Omental fat pad (tissue), 4 donors: ENCODE results near the gene TAS2R46. TPM values are rescaled to one million over a fixed set of nuclear protein-coding genes. Genes with fewer than 3 reads are reported as not detected.
"Not testable (repeated sequence)": the region's sequence is repeated elsewhere in the genome, so short reads cannot be mapped to it uniquely, and the experiment has no call there.

Source experiments
- ATAC-seq: fragments of 150-250 bp; one replicate; pipeline ENCODE4 v1.9.1; 2016; ENCODE audit warnings: mild to moderate bottlenecking, moderate library complexity; ENCODE audit not compliant: low FRiP score
- DNase-seq: peaks from one replicate; pipeline ENCODE4 v3.0.0-alpha.2; 2019; ENCODE audit warnings: low spot score
- total RNA-seq, 4 donors: library from RNA; depleted of rRNA; stranded (reverse); fragments of >200 nt; gene quantifications; one replicate each; pipeline ENCODE4 v1.1.0, GENCODE V29; 2016
- TF ChIP-seq, protein P1 (sequence below), 3 donors: fragments of 450-650 bp; IDR thresholded peaks; one replicate each; pipeline ENCODE4 v1.5.1; 2016 to 2017; ENCODE audit warnings: antibody characterized with exemption in 3 of 3, mild to moderate bottlenecking in 3 of 3, moderate library complexity in 2 of 3

Gene TAS2R46
- total RNA-seq, 4 donors from 2014 or later: 1.5 to 6.6 (median 2.9) TPM

- no peak for ATAC-seq
- TF ChIP-seq, protein P1, sequence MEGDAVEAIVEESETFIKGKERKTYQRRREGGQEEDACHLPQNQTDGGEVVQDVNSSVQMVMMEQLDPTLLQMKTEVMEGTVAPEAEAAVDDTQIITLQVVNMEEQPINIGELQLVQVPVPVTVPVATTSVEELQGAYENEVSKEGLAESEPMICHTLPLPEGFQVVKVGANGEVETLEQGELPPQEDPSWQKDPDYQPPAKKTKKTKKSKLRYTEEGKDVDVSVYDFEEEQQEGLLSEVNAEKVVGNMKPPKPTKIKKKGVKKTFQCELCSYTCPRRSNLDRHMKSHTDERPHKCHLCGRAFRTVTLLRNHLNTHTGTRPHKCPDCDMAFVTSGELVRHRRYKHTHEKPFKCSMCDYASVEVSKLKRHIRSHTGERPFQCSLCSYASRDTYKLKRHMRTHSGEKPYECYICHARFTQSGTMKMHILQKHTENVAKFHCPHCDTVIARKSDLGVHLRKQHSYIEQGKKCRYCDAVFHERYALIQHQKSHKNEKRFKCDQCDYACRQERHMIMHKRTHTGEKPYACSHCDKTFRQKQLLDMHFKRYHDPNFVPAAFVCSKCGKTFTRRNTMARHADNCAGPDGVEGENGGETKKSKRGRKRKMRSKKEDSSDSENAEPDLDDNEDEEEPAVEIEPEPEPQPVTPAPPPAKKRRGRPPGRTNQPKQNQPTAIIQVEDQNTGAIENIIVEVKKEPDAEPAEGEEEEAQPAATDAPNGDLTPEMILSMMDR (IDR thresholded peaks at IDR 0.05): no peak
Observed at GRCh38 chr12:11069854-11070365, 7.8 kb upstream of the TAS2R46 start.

GRCh38 chr12:11067514-11067913 is 5.4 kb upstream of the TAS2R46 start:
- no peak for ATAC-seq
- no peak for DNase-seq
- TF ChIP-seq, protein P1 (IDR thresholded peaks at IDR 0.05): no peak

More at GRCh38 chr12:11069854-11070365, 7.8 kb upstream of the TAS2R46 start:
- DNase-seq: no peak

GRCh38 chr12:11059784-11060183 is 2.3 kb downstream of the TAS2R46 start:
- DNase-seq (no peak), ATAC-seq (no peak)
- TF ChIP-seq, protein P1 (IDR thresholded peaks at IDR 0.05): no peak

GRCh38 chr12:11059041-11059440 is 3.1 kb downstream of the TAS2R46 start:
- TF ChIP-seq, protein P1 (IDR thresholded peaks at IDR 0.05): no peak
- ATAC-seq (no peak), DNase-seq (no peak)

DNA sequence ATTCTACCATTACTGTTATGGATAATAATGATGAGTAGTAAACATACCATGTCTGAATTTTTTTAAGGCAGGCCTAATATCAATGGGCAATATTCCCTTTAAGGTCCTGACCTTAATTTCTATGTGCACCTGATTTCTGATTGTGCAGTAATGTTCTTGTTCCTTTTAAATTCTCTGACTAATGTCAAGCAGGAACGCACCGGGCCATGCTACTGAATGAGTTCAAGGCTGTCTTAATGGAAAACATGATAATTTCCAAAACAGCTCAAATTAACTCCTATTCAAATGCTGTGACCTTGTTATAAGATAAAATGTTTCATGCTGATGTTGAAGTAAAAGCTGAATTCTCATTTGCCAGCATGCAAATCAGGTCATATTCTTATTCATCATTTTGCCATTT is 6.8 kb downstream of the TAS2R46 start:
- TF ChIP-seq, protein P1 (IDR thresholded peaks at IDR 0.05): no peak
- DNase-seq (no peak), ATAC-seq (no peak)

- not testable (repeated sequence) for DNase-seq, ATAC-seq
Observed at GRCh38 chr12:11049806-11050531, 12.1 kb downstream of the TAS2R46 start.

DNA sequence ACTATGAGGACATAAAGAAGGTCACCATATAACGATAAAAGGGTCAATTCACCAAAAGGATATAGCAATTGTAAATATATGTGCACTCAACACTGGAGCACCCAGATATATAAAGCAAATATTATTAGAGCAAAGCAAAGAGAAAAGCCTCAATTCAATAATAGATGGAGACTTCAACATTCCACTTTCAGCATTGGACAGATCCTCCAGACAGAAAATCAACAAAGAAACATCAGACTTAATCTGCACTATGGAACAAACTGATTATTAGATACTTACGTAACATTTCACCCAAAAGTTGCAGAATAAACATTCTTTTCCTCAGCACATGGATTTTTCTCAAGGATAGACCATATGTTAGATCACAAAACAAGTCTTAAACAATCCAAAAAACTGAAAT is 20.7 kb downstream of the TAS2R46 start:
- ATAC-seq: not testable (repeated sequence)

DNA sequence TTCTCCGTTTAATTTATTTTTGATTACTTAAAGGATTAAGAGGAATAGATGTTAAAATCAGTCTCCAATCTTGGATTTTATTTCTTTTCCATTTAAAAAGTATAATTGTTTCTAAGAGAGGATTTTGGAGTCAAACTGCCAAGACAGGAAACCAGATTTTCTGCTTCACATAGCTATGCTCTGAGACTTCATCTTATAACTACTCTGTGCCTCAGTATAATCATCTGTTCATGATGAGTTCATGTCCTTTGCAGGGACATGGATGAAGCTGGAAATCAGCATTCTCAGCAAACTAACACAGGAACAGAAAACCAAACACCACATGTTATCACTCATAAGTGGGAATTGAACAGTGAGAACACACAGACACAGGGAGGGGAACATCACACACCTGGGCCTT is 21.9 kb downstream of the TAS2R46 start:
- TF ChIP-seq, protein P1 (IDR thresholded peaks at IDR 0.05): no peak
- ATAC-seq: no peak

More for the DNA sequence above, 20.7 kb downstream of the TAS2R46 start:
- DNase-seq: not testable (repeated sequence)

More for the DNA sequence above, 21.9 kb downstream of the TAS2R46 start:
- no peak for DNase-seq
